Epithelial cell of esophagus (primary cell): ENCODE results near the gene ABCC10.
A peak's percentile ranks its signal among the peaks of the same experiment; 100 is the strongest.
"Not testable (repeated sequence)": the region's sequence is repeated elsewhere in the genome, so short reads cannot be mapped to it uniquely, and the experiment has no call there.

Experiments
- DNase-seq: peaks from one replicate; pipeline ENCODE4 v3.0.0; 2010; ENCODE audit warnings: low read depth
- H3K4me3 ChIP-seq: 2 replicates; pipeline ENCODE4 v1.5.1; 2011; ENCODE audit warnings: mild to moderate bottlenecking, low read length, control low read depth
- TF ChIP-seq, protein P1 (sequence below): IDR thresholded peaks from 2 replicates; pipeline ENCODE4 v1.5.1; 2011; ENCODE audit warnings: low read depth, mild to moderate bottlenecking, low read length, control low read depth, inconsistent platforms; ENCODE audit not compliant: insufficient read depth; ENCODE audit errors: missing control alignments

ABCC10 gene

DNA sequence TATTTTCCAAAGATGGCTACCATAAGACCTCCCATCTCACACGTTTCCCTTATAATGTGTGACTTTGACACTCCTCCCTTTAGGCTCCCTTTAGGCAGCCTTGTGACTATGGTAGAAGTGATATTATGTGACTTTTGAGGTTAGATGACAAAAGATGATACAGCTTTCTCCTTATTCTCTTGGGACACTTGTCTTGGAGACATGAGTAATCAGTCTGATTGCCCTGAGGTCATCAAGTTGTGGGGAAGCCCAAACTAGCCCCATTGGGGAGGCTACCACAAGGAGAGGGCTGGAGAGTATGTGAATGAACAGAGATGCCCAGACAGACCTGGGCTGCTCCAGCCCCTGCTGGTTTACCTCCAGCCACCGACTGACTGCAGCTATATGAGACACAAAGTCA lies 38.6 kb downstream of the ABCC10 start:
- no peak overlapping the region for H3K4me3 ChIP-seq
- peak; percentile 20 for DNase-seq
- TF ChIP-seq, protein P1, sequence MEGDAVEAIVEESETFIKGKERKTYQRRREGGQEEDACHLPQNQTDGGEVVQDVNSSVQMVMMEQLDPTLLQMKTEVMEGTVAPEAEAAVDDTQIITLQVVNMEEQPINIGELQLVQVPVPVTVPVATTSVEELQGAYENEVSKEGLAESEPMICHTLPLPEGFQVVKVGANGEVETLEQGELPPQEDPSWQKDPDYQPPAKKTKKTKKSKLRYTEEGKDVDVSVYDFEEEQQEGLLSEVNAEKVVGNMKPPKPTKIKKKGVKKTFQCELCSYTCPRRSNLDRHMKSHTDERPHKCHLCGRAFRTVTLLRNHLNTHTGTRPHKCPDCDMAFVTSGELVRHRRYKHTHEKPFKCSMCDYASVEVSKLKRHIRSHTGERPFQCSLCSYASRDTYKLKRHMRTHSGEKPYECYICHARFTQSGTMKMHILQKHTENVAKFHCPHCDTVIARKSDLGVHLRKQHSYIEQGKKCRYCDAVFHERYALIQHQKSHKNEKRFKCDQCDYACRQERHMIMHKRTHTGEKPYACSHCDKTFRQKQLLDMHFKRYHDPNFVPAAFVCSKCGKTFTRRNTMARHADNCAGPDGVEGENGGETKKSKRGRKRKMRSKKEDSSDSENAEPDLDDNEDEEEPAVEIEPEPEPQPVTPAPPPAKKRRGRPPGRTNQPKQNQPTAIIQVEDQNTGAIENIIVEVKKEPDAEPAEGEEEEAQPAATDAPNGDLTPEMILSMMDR = no peak

DNA sequence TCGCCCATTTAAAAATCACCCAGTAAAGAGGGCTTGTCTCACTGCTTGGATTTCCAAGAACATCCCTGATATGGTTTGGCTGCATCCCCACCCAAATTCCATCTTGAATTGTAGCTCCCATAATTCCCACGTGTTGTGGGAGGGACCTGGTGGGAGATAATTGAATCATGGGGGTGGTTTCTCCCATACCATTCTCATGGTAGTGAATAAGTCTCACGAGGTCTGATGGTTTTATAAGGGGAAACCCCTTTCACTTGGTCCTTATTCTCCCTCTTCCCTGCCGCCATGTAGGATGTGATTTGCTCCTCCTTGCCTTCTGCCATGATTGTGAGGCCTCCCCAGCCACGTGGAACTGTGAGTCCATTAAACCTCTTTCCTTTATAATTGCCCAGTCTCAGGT lies 39.9 kb downstream of the ABCC10 start:
- H3K4me3 ChIP-seq, DNase-seq: not testable (repeated sequence)

DNA sequence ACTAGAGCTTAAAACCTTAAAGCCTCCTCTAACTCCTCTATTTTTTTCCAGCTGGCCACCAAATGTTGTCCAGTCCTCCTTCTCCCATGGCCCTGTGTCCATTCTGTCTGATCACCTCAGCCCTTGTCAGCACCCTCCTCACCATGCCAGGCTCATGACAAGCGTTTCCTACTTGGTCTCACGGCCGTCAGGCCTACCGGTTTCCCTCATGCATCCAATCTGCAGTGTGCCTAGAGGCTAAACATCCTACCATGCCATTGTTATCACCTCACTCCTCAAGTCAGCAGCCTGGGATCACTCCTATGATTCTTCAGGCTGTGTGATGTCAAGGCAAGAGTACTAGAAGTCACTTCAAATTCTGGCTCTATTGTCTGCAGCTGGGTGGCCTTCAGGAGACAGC lies 40.4 kb downstream of the ABCC10 start:
- TF ChIP-seq, protein P1 = no peak
- H3K4me3 ChIP-seq = no peak overlapping the region
- DNase-seq = no peak

DNA sequence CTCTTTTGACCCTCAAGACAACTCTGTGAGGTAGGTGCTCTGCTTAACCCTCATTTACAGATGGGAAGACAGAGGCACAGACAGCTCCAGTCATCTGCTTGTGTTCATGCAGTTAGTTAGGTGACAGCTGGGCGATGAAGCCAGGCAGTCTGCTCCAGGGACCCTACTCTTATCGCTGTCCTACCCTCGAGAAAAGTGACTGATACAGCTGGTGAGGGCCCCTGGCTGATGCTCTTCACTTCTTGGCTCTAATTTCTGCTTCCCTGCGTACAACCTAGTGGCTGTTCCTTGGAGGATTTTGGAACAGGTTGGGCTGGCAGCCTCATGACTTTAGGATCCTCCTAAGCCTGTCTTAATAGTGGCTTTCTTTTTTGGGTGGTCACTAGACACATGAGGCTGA lies 40.9 kb downstream of the ABCC10 start:
- TF ChIP-seq, protein P1 = no peak
- H3K4me3 ChIP-seq = no peak overlapping the region
- DNase-seq = no peak

DNA sequence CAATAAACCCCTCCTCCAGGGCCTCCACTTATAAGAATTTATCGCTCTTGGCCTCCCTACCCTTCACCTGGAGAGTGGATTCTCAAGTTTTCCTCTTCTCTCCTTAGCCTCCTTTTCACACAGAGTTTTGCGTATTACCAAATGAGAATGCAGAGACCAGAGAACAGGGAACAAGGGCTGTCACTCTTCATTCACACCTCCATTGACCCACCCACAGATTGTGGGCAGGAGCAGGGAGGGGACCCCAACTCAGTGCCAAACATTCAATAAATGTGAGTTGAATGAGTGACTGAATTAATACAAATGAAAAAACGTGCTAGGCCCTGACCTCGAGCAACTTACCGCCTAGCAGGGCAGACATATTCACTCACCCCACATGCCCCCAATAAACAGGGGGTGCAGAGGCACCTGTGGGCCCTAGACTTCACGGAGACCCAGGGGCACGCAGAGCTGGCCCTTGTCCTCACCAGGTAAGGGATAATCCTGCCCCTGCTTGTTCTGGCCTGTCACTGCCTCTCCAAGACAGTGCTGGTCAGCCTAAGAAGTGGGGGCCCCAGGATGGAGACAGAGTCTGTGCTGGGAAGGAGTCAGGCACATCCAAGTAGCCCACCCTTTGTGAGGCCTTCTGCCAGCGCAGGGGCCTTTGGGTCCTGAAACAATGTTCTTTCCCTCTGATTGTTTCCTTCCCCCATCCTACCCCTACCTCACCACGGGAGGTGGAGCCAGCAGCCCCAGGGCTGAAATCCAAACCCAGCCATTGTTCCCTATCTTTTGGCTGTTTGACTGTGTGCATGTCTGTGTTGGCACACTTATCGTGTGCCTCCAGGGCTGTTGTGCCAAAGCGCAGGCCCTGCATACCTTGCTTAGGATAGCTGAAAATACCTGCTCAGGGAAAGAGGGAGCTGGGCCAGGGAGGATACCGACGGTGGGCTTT lies 41.7 kb downstream of the ABCC10 start:
- peak; percentile 33 for DNase-seq
- TF ChIP-seq, protein P1 = no peak
- H3K4me3 ChIP-seq = no peak overlapping the region

DNA sequence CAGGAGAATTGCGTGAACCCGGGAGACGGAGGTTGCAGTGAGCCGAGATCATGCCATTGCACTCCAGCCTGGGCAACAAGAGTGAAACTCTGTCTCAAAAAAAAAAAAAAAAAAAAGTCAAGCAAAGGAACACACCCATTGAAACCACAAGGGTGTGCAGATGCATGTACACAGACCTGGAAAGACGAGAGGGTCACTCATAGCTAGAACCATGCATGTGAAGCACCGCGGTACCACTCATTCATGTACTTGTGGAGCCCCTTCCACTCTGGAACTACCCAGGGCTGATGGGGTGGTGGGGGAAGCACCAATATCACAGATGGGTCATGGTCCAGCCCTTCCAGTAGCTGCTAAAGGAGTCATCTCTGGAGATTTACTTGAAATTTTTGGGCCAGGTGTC lies 42.6 kb downstream of the ABCC10 start:
- TF ChIP-seq, protein P1 = no peak
- no peak overlapping the region for H3K4me3 ChIP-seq

DNA sequence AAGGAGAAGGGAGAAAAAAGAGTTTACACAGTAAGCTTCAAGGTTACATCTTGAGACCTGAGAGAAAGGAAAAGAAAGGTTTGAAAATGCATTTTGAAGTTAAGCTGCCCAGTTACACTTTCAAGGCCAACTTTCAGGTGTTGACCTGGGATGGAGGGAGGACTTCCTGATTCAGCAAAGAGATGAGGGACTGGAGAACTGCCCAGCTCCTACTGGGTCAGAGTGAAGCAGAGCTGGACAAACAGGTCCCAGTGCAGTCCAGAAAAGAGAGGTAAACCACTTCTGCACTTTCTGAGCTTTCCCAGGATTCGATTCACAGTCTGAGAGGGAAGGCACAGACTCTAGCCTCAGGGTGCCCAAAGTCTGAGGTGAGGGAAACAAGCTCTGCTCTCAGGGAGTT lies 44.1 kb downstream of the ABCC10 start:
- H3K4me3 ChIP-seq = no peak overlapping the region
- TF ChIP-seq, protein P1 = no peak
- DNase-seq = no peak

More for the DNA sequence above, 42.6 kb downstream of the ABCC10 start:
- no peak for DNase-seq
